SK-N-MC (cell line): ENCODE results near the gene TTYH2.

Experiments used
- DNase-seq: peaks from one replicate; pipeline ENCODE4 v3.0.0-alpha.2; 2011; ENCODE audit warnings: low read depth, low spot score
- H3K27ac ChIP-seq: fragments of 200-600 bp; sonication (generic); 2 replicates; pipeline ENCODE4 v1.5.1; 2016; ENCODE audit warnings: mixed run types
- H3K36me3 ChIP-seq: fragments of 200-600 bp; sonication (generic); 2 replicates; pipeline ENCODE4 v1.6.1; 2017; ENCODE audit warnings: antibody characterized with exemption, low read length, mixed read lengths; ENCODE audit not compliant: insufficient read depth
- H3K4me3 ChIP-seq: fragments of 200-600 bp; sonication (generic); 2 replicates; pipeline ENCODE4 v1.5.1; 2016
- H3K9ac ChIP-seq: fragments of 200-600 bp; sonication (generic); 2 replicates; pipeline ENCODE4 v1.8.0; 2017; ENCODE audit warnings: mixed run types, mixed read lengths; ENCODE audit not compliant: insufficient read length
- H3K9me3 ChIP-seq: fragments of 200-600 bp; sonication (generic); 2 replicates; pipeline ENCODE4 v1.6.1; 2017; ENCODE audit warnings: low read depth, mild to moderate bottlenecking, antibody characterized with exemption, low read length, moderate library complexity, mixed read lengths
- EZH2 ChIP-seq: fragments of 200-600 bp; sonication (generic); IDR thresholded peaks from one replicate; pipeline ENCODE4 v1.6.1; 2017; ENCODE audit warnings: antibody characterized with exemption
- FOXP2 ChIP-seq: optimal IDR thresholded peaks from 2 replicates; pipeline ENCODE3; 2011; ENCODE audit warnings: mild to moderate bottlenecking, moderate library complexity; ENCODE audit not compliant: insufficient read depth; ENCODE audit errors: extremely low read length, control extremely low read depth
- POLR2AphosphoS5 ChIP-seq: IDR thresholded peaks from 2 replicates; pipeline ENCODE4 v1.6.1; 2012; ENCODE audit warnings: mild to moderate bottlenecking, low read depth, low read length, borderline replicate concordance

The TTYH2 gene

GRCh38 chr17:74303305-74303704, 89.9 kb downstream of the TTYH2 start:
- TF ChIP-seq POLR2AphosphoS5 (no peak), FOXP2 (no peak), EZH2 (no peak)
- Histone ChIP-seq H3K27ac (no peak overlapping the region), H3K4me3 (no peak overlapping the region), H3K36me3 (no peaks in the 10 kb centered on the region), H3K9me3 (no peaks in the 10 kb centered on the region), H3K9ac (no peak overlapping the region)
- DNase-seq: no peak

GRCh38 chr17:74304184-74304583, 90.8 kb downstream of the TTYH2 start:
- no peaks in the 10 kb centered on the region for H3K36me3 ChIP-seq
- no peak overlapping the region for H3K9ac ChIP-seq
- TF ChIP-seq FOXP2 (no peak), POLR2AphosphoS5 (no peak), EZH2 (no peak)
- no peaks in the 10 kb centered on the region for H3K9me3 ChIP-seq
- H3K27ac ChIP-seq: no peak overlapping the region
- DNase-seq: no peak
- H3K4me3 ChIP-seq: no peak overlapping the region

- Histone ChIP-seq H3K4me3 (no peak overlapping the region), H3K9me3 (no peaks in the 10 kb centered on the region), H3K9ac (no peak overlapping the region), H3K27ac (no peak overlapping the region), H3K36me3 (no peaks in the 10 kb centered on the region)
- TF ChIP-seq POLR2AphosphoS5 (no peak), EZH2 (no peak), FOXP2 (no peak)
- peak; percentile 10 for DNase-seq
These were observed 92.7 kb downstream of the TTYH2 start for GRCh38 chr17:74305865-74306654.

- no peak overlapping the region for H3K4me3 ChIP-seq
- TF ChIP-seq POLR2AphosphoS5 (no peak), EZH2 (no peak), FOXP2 (no peak)
- no peak for DNase-seq
- no peak overlapping the region for H3K27ac ChIP-seq
- no peak overlapping the region for H3K9ac ChIP-seq
- H3K9me3 ChIP-seq: no peaks in the 10 kb centered on the region
- H3K36me3 ChIP-seq: no peaks in the 10 kb centered on the region
These were observed 94.8 kb downstream of the TTYH2 start for GRCh38 chr17:74307984-74308773.

GRCh38 chr17:74309902-74310301, 96.5 kb downstream of the TTYH2 start:
- TF ChIP-seq POLR2AphosphoS5 (no peak), FOXP2 (no peak), EZH2 (no peak)
- no peaks in the 10 kb centered on the region for H3K9me3 ChIP-seq
- H3K36me3 ChIP-seq: no peaks in the 10 kb centered on the region
- no peak overlapping the region for H3K9ac ChIP-seq
- H3K27ac ChIP-seq: no peak overlapping the region
- H3K4me3 ChIP-seq: no peak overlapping the region
- no peak for DNase-seq
